Measurements from ENCODE around the gene ARSI.

GRCh38 chr5:150346592-150346991 lies 43.9 kb upstream of the ARSI start:
- no peak for TF ChIP-seq E2F1 (CRISPR knock-in tag; IDR thresholded peaks at IDR 0.05)
- no peak for TF ChIP-seq USF2 (CRISPR knock-in tag; IDR thresholded peaks at IDR 0.05)
- TF ChIP-seq CTCF (IDR thresholded peaks at IDR 0.05): no peak
- TF ChIP-seq MYBL2 (CRISPR knock-in tag; IDR thresholded peaks at IDR 0.05): no peak
